Liver (tissue), 3 donors: ENCODE data around the gene CPA1.

ENCODE experiments used
- MAX ChIP-seq: IDR thresholded peaks from 2 replicates; pipeline ENCODE4 v1.6.1; 2016; ENCODE audit warnings: antibody characterized with exemption
- RAD21 ChIP-seq, 2 donors: IDR thresholded peaks; 2 replicates each; pipeline ENCODE4 v1.6.1; 2016; ENCODE audit warnings: antibody characterized with exemption in 2 of 2, mild to moderate bottlenecking in 2 of 2
- RXRA ChIP-seq, 2 donors: IDR thresholded peaks; 2 replicates each; pipeline ENCODE4 v1.6.1; 2017 to 2018; ENCODE audit warnings: antibody characterized with exemption in 2 of 2, mild to moderate bottlenecking in 1 of 2
- TF ChIP-seq, protein P1 (sequence below): fragments of 150-350 bp; IDR thresholded peaks from 2 replicates; pipeline ENCODE4 v1.5.1; 2017; ENCODE audit warnings: improper control_type of control experiment, low read depth, low read length; ENCODE audit not compliant: missing input control
- TF ChIP-seq, protein P2 (sequence below): IDR thresholded peaks from 2 replicates; pipeline ENCODE4 v1.6.1; 2016; ENCODE audit warnings: antibody characterized with exemption
- TF ChIP-seq, protein P3 (sequence below): IDR thresholded peaks from 2 replicates; pipeline ENCODE4 v1.6.1; 2016; ENCODE audit warnings: antibody characterized with exemption, mild to moderate bottlenecking
- donor health status: healthy.
- donor health status: healthy.

GRCh38 chr7:130409067-130409711 is 28.9 kb downstream of the CPA1 start:
- TF ChIP-seq, protein P1, sequence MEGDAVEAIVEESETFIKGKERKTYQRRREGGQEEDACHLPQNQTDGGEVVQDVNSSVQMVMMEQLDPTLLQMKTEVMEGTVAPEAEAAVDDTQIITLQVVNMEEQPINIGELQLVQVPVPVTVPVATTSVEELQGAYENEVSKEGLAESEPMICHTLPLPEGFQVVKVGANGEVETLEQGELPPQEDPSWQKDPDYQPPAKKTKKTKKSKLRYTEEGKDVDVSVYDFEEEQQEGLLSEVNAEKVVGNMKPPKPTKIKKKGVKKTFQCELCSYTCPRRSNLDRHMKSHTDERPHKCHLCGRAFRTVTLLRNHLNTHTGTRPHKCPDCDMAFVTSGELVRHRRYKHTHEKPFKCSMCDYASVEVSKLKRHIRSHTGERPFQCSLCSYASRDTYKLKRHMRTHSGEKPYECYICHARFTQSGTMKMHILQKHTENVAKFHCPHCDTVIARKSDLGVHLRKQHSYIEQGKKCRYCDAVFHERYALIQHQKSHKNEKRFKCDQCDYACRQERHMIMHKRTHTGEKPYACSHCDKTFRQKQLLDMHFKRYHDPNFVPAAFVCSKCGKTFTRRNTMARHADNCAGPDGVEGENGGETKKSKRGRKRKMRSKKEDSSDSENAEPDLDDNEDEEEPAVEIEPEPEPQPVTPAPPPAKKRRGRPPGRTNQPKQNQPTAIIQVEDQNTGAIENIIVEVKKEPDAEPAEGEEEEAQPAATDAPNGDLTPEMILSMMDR = no peak
- TF ChIP-seq RAD21 (IDR thresholded peaks at IDR 0.05) (no peak), MAX (no peak), RXRA (IDR thresholded peaks at IDR 0.05) (no peak)
- TF ChIP-seq, protein P2, sequence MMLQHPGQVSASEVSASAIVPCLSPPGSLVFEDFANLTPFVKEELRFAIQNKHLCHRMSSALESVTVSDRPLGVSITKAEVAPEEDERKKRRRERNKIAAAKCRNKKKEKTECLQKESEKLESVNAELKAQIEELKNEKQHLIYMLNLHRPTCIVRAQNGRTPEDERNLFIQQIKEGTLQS = no peak
- TF ChIP-seq, protein P3, sequence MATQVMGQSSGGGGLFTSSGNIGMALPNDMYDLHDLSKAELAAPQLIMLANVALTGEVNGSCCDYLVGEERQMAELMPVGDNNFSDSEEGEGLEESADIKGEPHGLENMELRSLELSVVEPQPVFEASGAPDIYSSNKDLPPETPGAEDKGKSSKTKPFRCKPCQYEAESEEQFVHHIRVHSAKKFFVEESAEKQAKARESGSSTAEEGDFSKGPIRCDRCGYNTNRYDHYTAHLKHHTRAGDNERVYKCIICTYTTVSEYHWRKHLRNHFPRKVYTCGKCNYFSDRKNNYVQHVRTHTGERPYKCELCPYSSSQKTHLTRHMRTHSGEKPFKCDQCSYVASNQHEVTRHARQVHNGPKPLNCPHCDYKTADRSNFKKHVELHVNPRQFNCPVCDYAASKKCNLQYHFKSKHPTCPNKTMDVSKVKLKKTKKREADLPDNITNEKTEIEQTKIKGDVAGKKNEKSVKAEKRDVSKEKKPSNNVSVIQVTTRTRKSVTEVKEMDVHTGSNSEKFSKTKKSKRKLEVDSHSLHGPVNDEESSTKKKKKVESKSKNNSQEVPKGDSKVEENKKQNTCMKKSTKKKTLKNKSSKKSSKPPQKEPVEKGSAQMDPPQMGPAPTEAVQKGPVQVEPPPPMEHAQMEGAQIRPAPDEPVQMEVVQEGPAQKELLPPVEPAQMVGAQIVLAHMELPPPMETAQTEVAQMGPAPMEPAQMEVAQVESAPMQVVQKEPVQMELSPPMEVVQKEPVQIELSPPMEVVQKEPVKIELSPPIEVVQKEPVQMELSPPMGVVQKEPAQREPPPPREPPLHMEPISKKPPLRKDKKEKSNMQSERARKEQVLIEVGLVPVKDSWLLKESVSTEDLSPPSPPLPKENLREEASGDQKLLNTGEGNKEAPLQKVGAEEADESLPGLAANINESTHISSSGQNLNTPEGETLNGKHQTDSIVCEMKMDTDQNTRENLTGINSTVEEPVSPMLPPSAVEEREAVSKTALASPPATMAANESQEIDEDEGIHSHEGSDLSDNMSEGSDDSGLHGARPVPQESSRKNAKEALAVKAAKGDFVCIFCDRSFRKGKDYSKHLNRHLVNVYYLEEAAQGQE = no peak
